ENCODE results near the gene LRRK2. TPM values are rescaled to one million over a fixed set of nuclear protein-coding genes. Genes with fewer than 3 reads are reported as not detected.

LRRK2 gene
- total RNA-seq, 1 experiment from 2014 or later, result 0.13 TPM

DNA sequence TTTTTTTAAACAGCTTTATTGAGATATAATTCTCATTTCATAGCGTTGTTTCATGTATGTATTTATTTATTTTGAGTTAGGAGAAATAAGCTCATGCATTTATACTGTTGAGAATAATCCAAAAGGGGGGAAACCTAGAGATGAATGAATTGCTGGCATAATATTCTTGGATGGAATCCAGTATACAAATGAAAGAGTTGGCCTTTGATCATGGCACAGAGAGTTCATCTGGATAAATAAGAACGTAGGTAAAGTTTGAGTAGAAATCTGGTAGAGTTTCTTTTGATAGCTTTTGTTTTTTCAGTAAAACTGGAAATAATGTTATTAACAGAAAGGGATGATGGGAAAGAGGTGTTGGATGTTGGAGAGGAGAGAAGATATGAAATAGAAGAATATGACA lies 166.2 kb downstream of the LRRK2 start:
- no peaks in the 10 kb centered on the region for H3K27me3 ChIP-seq (ENCODE audit: control insufficient read depth, insufficient read depth, low read length)
- no peaks in the 10 kb centered on the region for H3K36me3 ChIP-seq (ENCODE audit: control insufficient read depth, insufficient read depth, low read length)
- BruUV-seq (replicated peaks), result no TSS peak
- no peak overlapping the region for H3K4me3 ChIP-seq (ENCODE audit: low read depth in 2 of 2, low read length in 2 of 2)
- TF ChIP-seq TCF7L2 (IDR thresholded peaks at IDR 0.05; ENCODE audit: low read depth, low read length) (no peak), REST (IDR thresholded peaks at IDR 0.05; ENCODE audit: insufficient read depth in 1 of 2, low read depth in 2 of 2, low read length in 1 of 2) (no peak), POLR2AphosphoS5 (IDR thresholded peaks at IDR 0.05; ENCODE audit: low read depth, low read length) (no peak), SIN3A (IDR thresholded peaks at IDR 0.05; ENCODE audit: borderline replicate concordance, insufficient read depth, low read depth, low read length) (no peak), CTCF (IDR thresholded peaks at IDR 0.05) (no peak)
- in situ Hi-C loops (cut with HindIII; ENCODE audit: low pct_unique_long_range_greater_than_20kb, low sequenced_read_pairs) (no loop called here), intact Hi-C loops (cut with micrococcal nuclease; ENCODE audit: unreplicated experiment) (no loop called here)
- H3K9me3 ChIP-seq (ENCODE audit: control insufficient read depth, insufficient read depth, low read depth, low read length), result no peaks in the 10 kb centered on the region
- no peaks in the 10 kb centered on the region for H3K4me1 ChIP-seq (ENCODE audit: control insufficient read depth, insufficient read depth, low read length)
- no peak for DNase-seq (ENCODE audit: low read depth, low spot score)
- no peak overlapping the region for H3K27ac ChIP-seq (ENCODE audit: low read length)
- ChIA-PET CTCF (no interaction called here), POLR2A (no interaction called here)
- no peak for ATAC-seq

DNA sequence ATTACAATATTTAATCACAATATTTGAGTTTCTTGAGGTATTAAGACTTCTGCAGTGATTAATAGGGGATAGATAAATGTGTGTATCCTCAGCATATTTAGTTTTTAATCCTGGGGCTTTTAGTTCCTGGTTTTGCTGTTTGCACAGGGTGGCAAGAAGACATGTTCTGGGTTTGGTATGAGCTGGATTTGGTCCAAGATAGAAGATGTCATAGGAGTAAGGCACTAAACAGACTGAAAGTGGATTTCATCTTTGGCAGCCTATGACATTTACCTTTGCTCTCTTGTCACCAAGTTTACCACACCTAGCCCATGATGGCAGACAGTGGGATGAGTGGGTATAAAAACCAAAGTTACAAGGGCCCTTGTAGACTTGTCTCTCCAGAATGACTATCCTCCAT lies 168.2 kb downstream of the LRRK2 start:
- DNase-seq (ENCODE audit: low read depth, low spot score) (no peak), ATAC-seq (no peak)
- intact Hi-C loops (cut with micrococcal nuclease; ENCODE audit: unreplicated experiment), result no loop called here
- ChIA-PET POLR2A (no interaction called here), CTCF (no interaction called here)
- no peak overlapping the region for H3K27ac ChIP-seq (ENCODE audit: low read length)
- in situ Hi-C loops (cut with HindIII; ENCODE audit: low pct_unique_long_range_greater_than_20kb, low sequenced_read_pairs), result no loop called here
- H3K27me3 ChIP-seq (ENCODE audit: control insufficient read depth, insufficient read depth, low read length), result no peaks in the 10 kb centered on the region
- H3K9me3 ChIP-seq (ENCODE audit: control insufficient read depth, insufficient read depth, low read depth, low read length), result no peaks in the 10 kb centered on the region
- H3K4me3 ChIP-seq (ENCODE audit: low read depth in 2 of 2, low read length in 2 of 2), result no peak overlapping the region
- H3K36me3 ChIP-seq (ENCODE audit: control insufficient read depth, insufficient read depth, low read length), result no peaks in the 10 kb centered on the region
- no TSS peak for BruUV-seq (replicated peaks)
- H3K4me1 ChIP-seq (ENCODE audit: control insufficient read depth, insufficient read depth, low read length), result no peaks in the 10 kb centered on the region
- TF ChIP-seq CTCF (IDR thresholded peaks at IDR 0.05) (no peak), REST (IDR thresholded peaks at IDR 0.05; ENCODE audit: insufficient read depth in 1 of 2, low read depth in 2 of 2, low read length in 1 of 2) (no peak), TCF7L2 (IDR thresholded peaks at IDR 0.05; ENCODE audit: low read depth, low read length) (no peak), SIN3A (IDR thresholded peaks at IDR 0.05; ENCODE audit: borderline replicate concordance, insufficient read depth, low read depth, low read length) (no peak), POLR2AphosphoS5 (IDR thresholded peaks at IDR 0.05; ENCODE audit: low read depth, low read length) (no peak)
